OCI-LY7 (cell line): ENCODE measurements around the gene PLAGL1. TPM values are rescaled to one million over a fixed set of nuclear protein-coding genes. Genes with fewer than 3 reads are reported as not detected.

Experiments
- BruUV-seq: library from RNA; stranded (reverse); fragments of 400-500 nt; replicated peaks from 2 replicates; lab custom pipeline; 2021; lab: Mats Ljungman, UMichigan
- CTCF ChIA-PET: fragments of 300-600 bp; sonication (Branson Sonifier 250); formaldehyde crosslinking; loops from one replicate; lab custom pipeline; 2022; ENCODE audit warnings: antibody characterized with exemption; ENCODE audit not compliant: unreplicated experiment; lab: Charles Lee
- POLR2A ChIA-PET: fragments of 300-600 bp; sonication (Branson Sonifier 250); formaldehyde crosslinking; loops from one replicate; lab custom pipeline; 2022; ENCODE audit warnings: antibody characterized with exemption; lab: Charles Lee
- DNase-seq: peaks from one replicate; pipeline ENCODE4 v3.0.0-alpha.2; 2015; ENCODE audit warnings: low spot score
- H2AFZ ChIP-seq: fragments of 200-600 bp; sonication (generic), shearing (Covaris generic); 2 replicates; pipeline ENCODE4 v1.6.1; 2014; ENCODE audit warnings: mild to moderate bottlenecking, antibody characterized with exemption, low read length, moderate library complexity
- H3K27ac ChIP-seq: fragments of 200-600 bp; sonication (generic); 2 replicates; pipeline ENCODE4 v1.5.1; 2014; ENCODE audit warnings: mixed run types, low read depth, mild to moderate bottlenecking, moderate library complexity, low read length, inconsistent platforms; ENCODE audit not compliant: poor library complexity, severe bottlenecking
- H3K36me3 ChIP-seq: fragments of 200-600 bp; sonication (generic); 2 replicates; pipeline ENCODE4 v1.6.1; 2014; ENCODE audit warnings: mild to moderate bottlenecking, antibody characterized with exemption, low read length, moderate library complexity, mixed read lengths; ENCODE audit not compliant: insufficient read depth
- H3K4me1 ChIP-seq: fragments of 200-600 bp; sonication (generic); 2 replicates; pipeline ENCODE4 v1.5.1; 2014; ENCODE audit warnings: mild to moderate bottlenecking, low read length; ENCODE audit not compliant: insufficient read depth, poor library complexity, severe bottlenecking
- H3K4me2 ChIP-seq: fragments of 200-600 bp; sonication (generic); 2 replicates; pipeline ENCODE4 v1.6.1; 2014; ENCODE audit warnings: mild to moderate bottlenecking, low read length
- H3K4me3 ChIP-seq: fragments of 200-600 bp; sonication (generic); 2 replicates; pipeline ENCODE4 v1.5.1; 2014; ENCODE audit warnings: mild to moderate bottlenecking, low read depth, low read length; ENCODE audit not compliant: poor library complexity, severe bottlenecking
- H3K79me2 ChIP-seq: fragments of 200-600 bp; sonication (generic); 2 replicates; pipeline ENCODE4 v1.6.1; 2016; ENCODE audit warnings: low read depth, mild to moderate bottlenecking, low read length, moderate library complexity, mixed read lengths; ENCODE audit not compliant: insufficient read depth
- H3K9me2 ChIP-seq: fragments of 200-600 bp; sonication (generic); 2 replicates; pipeline ENCODE4 v1.6.1; 2016; ENCODE audit warnings: mild to moderate bottlenecking, low read length, mixed read lengths; ENCODE audit not compliant: insufficient read depth
- H3K9me3 ChIP-seq: fragments of 200-600 bp; sonication (generic); 2 replicates; pipeline ENCODE4 v1.6.1; 2014; ENCODE audit warnings: mild to moderate bottlenecking, mixed run types, low read length, mixed read lengths
- H4K20me1 ChIP-seq: fragments of 200-600 bp; sonication (generic); 2 replicates; pipeline ENCODE4 v1.6.1; 2014; ENCODE audit warnings: mild to moderate bottlenecking, antibody characterized with exemption, low read length, moderate library complexity, mixed read lengths; ENCODE audit not compliant: insufficient read depth
- CTCF ChIP-seq: fragments of 200-600 bp; sonication (generic); conservative IDR thresholded peaks from 2 replicates; pipeline ENCODE4 v1.5.1; 2014; ENCODE audit warnings: mild to moderate bottlenecking, antibody characterized with exemption, low read length, moderate library complexity, mixed read lengths
- EZH2phosphoT487 ChIP-seq: fragments of 200-600 bp; sonication (generic); IDR thresholded peaks from 2 replicates; pipeline ENCODE4 v1.6.1; 2018; ENCODE audit warnings: low read depth, borderline replicate concordance, mild to moderate bottlenecking, mixed run types, antibody characterized with exemption, low read length, moderate library complexity, mixed read lengths
- intact Hi-C: fragments of 100-400 bp; cut with micrococcal nuclease; formaldehyde crosslinking; loops from one replicate; pipeline ENCODE4 v1.10.0; 2022; ENCODE audit not compliant: unreplicated experiment
- total RNA-seq, 2 experiments: library from RNA; depleted of rRNA in 1 of 2; stranded (reverse); fragments of >200 nt in 1 of 2; shearing (Covaris generic) in 1 of 2; gene quantifications; 2 replicates each; pipeline ENCODE4 v1.2.3, GENCODE V29; 2014 to 2022

Gene PLAGL1
- total RNA-seq, 2 experiments from 2014 or later: 1.7 TPM

GRCh38 chr6:144036064-144036834 is 28.2 kb upstream of the PLAGL1 start:
- Histone ChIP-seq H2AFZ (no peak overlapping the region), H3K36me3 (no peaks in the 10 kb centered on the region), H3K27ac (no peak overlapping the region), H3K4me2 (no peak overlapping the region), H3K79me2 (no peaks in the 10 kb centered on the region), H3K9me2 (no peaks in the 10 kb centered on the region), H4K20me1 (no peaks in the 10 kb centered on the region), H3K4me1 (no peaks in the 10 kb centered on the region), H3K4me3 (no peak overlapping the region), H3K9me3 (no peaks in the 10 kb centered on the region)
- ChIA-PET POLR2A (no interaction called here), CTCF (no interaction called here)
- intact Hi-C loops: no loop called here
- no peak for DNase-seq
- no TSS peak for BruUV-seq
- no peak for TF ChIP-seq CTCF
- TF ChIP-seq EZH2phosphoT487: no peak

GRCh38 chr6:144035416-144035815 is 27.4 kb upstream of the PLAGL1 start:
- ChIA-PET CTCF (no interaction called here), POLR2A (no interaction called here)
- TF ChIP-seq CTCF (no peak), EZH2phosphoT487 (no peak)
- H3K4me3 ChIP-seq: no peak overlapping the region
- no peak overlapping the region for H3K4me2 ChIP-seq
- H3K27ac ChIP-seq: no peak overlapping the region
- no peaks in the 10 kb centered on the region for H3K79me2 ChIP-seq
- intact Hi-C loops: no loop called here
- no peaks in the 10 kb centered on the region for H3K9me3 ChIP-seq
- no peaks in the 10 kb centered on the region for H3K4me1 ChIP-seq
- DNase-seq: no peak
- no TSS peak for BruUV-seq
- no peaks in the 10 kb centered on the region for H3K9me2 ChIP-seq
- H4K20me1 ChIP-seq: no peaks in the 10 kb centered on the region
- no peaks in the 10 kb centered on the region for H3K36me3 ChIP-seq
- H2AFZ ChIP-seq: no peak overlapping the region
